GM19372 (cell line): ENCODE results near the gene EHBP1.
A peak's percentile ranks its signal among the peaks of the same experiment; 100 is the strongest.

ENCODE experiments used
- ATAC-seq: cut with Tn5 transposase; IDR thresholded peaks from one replicate; pipeline ENCODE4 v1.9.1; 2021; ENCODE audit warnings: mild to moderate bottlenecking, low read depth, moderate library complexity; ENCODE audit not compliant: unreplicated experiment

Gene EHBP1

GRCh38 chr2:63046552-63046951 lies 341.0 kb downstream of the EHBP1 start:
- ATAC-seq: no peak

DNA sequence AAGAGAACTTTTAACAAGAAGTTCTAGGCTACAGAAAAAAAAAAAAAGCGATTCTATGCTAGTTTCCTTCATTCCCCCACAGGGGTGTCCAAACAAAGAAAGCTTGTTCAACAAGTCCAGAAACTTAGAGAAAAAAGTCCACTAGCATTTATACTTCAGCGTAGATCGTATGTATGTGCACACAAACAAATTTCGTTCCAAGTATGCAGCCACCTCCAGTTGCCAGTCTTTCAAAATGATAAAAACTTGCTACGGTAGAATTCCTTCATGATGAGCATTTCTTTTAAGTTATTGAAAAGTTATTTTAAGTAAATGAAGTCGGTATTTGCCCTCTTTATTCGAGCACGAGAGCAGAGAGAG lies 341.4 kb downstream of the EHBP1 start:
- no peak for ATAC-seq

DNA sequence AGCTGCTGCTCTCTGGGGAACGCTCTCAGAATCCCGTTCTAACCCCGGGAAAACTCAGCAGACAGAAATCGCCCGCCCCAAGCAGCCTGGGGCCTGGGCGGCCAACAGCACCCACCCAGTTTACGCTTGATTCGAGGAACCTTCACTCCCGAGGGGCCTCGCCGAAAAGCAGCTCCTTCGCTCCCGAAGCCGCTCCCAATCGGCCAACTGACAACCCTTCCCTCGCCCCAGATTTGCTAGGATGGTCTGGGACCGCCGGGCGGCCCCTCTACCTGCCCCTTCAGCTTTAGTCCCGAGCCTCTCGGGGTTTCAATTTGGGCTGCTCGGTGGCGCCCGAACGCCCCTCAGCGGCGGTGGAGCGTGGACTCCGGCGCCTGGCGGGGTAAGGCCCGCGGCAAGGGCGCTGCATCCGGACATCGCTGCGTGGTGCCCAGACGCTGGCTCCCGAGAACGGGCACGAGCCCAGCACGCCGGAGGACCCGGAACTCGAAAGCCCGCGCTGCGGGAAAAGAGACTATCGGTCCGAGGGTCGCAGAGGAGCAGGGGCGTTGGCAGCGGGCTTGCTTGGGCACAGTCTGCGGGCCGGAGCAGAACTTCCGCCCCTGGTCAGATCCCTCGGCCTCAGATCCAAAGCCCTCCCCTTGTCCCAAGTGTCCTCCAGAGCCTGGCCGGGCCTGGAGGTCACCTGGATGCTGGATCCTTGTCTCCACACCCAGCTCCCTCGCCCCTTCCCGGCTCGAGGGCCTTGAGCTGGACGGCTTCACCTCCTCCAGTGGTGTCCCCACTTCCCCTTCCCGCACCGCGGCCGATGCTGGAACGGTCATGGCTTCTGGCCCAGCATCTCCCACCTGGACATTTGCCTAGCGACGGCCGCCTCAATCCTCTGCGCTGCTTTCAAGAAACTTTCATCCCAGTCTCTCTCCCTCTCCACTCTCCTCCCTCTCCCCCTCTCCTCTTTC lies 342.1 kb downstream of the EHBP1 start:
- no peak for ATAC-seq

DNA sequence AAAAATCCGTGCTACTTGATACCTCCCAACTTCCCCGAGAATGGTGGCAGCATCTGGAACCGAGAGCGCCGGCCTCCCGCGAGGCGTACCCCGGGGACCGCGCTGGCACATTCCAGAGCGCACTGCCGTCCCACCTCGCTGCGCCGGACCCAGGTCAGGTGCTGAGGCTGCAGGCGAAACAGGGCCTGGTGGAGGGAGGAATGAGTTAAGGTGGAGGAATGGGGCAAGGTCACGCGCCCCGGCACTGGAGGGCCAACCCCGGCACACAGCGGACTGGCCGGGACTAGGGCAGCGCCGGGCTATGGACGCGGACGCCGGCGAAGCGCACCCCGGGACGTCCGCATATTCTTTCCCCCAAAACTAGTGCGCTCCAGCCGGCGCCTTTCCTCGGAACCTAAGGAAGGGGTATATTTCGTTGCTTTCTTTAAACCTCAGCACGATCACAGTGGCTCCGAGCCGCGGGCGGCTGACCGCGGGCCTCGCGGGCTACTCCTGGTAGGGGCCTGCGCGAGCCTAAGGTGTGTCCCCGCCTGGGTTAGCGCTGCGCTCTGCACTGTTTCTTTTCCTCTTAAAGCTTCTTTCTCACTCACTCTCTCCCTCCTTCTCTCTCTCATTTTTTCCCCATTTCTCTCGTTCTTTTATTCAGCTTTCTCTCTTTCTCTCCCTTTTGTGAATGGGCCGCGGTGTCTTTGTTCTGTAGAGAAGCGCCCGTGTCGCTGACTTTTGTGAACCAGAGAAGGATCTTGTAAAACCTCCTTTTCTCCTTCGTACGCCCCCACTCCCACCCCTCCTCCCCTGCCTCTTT lies 343.1 kb downstream of the EHBP1 start:
- ATAC-seq: no peak

DNA sequence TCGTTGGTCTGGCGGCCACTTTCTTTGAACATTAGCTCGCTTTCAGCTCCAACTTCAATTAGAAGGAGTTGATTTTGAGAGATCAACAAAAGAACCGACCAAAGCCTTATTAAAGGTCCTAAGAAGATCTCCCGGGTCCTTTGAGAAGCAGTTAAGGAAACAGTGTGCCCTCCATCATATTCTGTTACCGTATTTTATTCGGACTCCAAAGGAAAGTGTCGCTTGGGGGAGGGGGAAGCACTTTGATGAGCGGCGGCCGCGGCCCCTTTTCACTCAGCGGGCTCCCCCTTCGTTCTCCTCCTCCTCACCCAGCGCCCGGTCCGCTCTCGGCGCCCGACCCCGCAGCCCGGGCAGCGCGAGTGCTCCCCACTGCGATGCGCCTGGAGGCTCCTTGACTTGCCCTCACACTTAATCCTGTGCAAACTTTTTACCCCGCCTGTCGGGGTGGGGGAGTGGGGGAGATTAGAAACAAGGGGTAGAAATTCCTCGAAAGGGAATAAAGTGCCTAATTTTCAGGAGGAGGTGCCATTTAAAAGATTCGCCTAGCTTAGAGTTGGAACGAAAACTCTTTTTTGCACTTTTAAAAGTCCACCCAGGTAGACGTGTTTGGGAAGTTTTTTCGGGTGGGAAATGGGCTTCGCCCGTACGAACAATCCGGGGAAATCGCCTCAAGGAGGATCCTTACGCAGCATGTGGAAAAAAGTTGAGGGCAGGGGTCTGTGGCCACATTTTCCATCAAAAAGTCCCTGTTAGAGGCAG lies 343.9 kb downstream of the EHBP1 start:
- no peak for ATAC-seq

- peak; percentile 25 for ATAC-seq
Measured at GRCh38 chr2:63049970-63050333, 344.4 kb downstream of the EHBP1 start.

GRCh38 chr2:63050334-63051041 lies 345.0 kb downstream of the EHBP1 start, which contains the start of gene OTX1:
Gene OTX1, plus strand, starts transcription at chr2:63050830. Its CDS starts 2,161 bp downstream, at chr2:63052991.
- ATAC-seq: peak; percentile 79

GRCh38 chr2:63051042-63051794 lies 345.7 kb downstream of the EHBP1 start:
- ATAC-seq: no peak

- ATAC-seq: no peak
Measured at GRCh38 chr2:63051795-63052333, 346.4 kb downstream of the EHBP1 start.

- ATAC-seq: no peak
Measured at GRCh38 chr2:63052411-63053080, 347.0 kb downstream of the EHBP1 start.

- ATAC-seq: no peak
Measured at GRCh38 chr2:63053081-63053888, 347.8 kb downstream of the EHBP1 start.

GRCh38 chr2:63053889-63054602 lies 348.5 kb downstream of the EHBP1 start:
- ATAC-seq: no peak

- ATAC-seq: no peak
Measured at GRCh38 chr2:63054841-63055225, 349.3 kb downstream of the EHBP1 start.

DNA sequence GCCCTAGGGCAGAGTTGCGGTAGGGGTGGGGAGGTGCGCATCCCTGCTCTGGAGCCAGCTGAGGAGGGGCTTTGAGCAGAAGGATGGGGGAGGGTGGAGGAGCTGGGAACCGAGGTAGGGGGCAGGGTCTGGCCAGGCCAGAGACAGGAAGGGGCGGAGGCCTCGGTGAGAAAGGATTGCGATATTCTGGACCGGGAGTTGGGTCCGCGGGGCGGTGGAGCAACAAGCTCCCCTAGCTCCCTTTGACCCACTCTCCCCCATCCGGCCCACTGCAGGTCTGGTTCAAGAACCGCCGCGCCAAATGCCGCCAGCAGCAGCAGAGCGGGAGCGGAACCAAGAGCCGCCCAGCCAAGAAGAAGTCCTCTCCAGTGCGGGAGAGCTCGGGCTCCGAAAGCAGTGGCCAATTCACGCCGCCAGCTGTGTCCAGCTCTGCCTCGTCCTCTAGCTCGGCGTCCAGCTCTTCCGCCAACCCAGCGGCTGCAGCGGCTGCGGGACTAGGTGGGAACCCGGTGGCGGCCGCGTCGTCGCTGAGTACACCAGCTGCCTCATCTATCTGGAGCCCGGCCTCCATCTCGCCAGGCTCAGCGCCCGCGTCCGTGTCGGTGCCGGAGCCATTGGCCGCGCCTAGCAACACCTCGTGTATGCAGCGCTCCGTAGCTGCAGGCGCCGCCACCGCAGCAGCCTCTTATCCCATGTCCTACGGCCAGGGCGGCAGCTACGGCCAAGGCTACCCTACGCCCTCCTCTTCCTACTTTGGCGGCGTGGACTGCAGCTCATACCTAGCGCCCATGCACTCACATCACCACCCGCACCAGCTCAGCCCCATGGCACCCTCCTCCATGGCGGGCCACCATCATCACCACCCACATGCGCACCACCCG lies 350.0 kb downstream of the EHBP1 start:
- ATAC-seq: no peak

GRCh38 chr2:63056107-63057050 lies 350.9 kb downstream of the EHBP1 start:
- ATAC-seq: no peak
